Caki2 (cell line): ENCODE measurements around the gene POLD2. TPM values are rescaled to one million over a fixed set of nuclear protein-coding genes. Genes with fewer than 3 reads are reported as not detected.
A peak's percentile ranks its signal among the peaks of the same experiment; 100 is the strongest.

Experiments
- DNase-seq: peaks from one replicate; pipeline ENCODE4 v3.0.0-alpha.2; 2015; ENCODE audit warnings: low read depth
- in situ Hi-C: cut with HindIII; loops from 2 replicates; pipeline ENCODE4 v1.10.0; 2016; ENCODE audit warnings: low sequenced_read_pairs, low pct_unique_long_range_greater_than_20kb, mixed read lengths
- total RNA-seq: library from RNA; depleted of rRNA; stranded (reverse); fragments of >200 nt; shearing (Covaris generic); gene quantifications from 2 replicates; pipeline ENCODE4 v1.2.3, GENCODE V29; 2014; ENCODE audit warnings: low replicate concordance

POLD2 gene
- total RNA-seq, 1 experiment from 2014 or later, result 243 TPM

DNA sequence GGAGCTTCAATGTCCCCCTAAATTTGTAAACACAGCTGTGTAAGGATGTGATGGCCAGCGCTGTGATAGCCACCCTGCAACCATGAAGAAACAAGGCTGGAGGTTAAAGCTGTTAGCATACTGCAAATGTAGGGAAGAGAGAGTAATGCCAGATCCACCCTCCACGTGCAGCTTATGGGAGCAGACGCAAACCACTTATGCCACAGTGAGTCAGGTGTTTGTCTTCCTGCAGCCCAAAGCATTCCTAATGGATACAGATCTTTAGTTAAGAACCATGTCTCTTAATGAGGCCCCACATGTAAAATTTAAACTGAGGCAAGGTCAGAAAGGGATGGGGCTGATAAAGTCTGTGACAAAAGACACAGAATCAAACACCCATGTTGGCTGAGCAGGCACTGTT is 31.4 kb upstream of the POLD2 start:
- DNase-seq, result no peak
- in situ Hi-C loops, result no loop called here

DNA sequence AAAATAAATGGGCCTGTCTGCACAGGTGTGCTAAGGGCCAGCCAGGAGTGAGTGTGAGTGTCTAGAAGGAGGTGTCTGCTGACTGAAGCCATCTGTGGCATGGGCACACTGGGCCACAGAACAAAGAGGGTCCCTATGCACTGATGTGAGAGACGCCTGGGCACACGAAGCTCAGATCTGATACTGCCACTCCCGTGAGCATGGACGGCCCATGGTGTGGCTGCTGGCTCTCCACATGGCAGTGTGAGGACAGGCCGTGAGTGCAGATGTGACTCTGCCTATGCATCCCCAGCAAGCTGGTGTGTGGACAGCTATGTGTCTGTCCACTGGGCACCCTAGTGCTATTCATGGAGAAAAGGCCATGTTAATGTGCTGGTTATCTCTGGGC is 30.6 kb upstream of the POLD2 start:
- no peak for DNase-seq
- in situ Hi-C loops, result no loop called here

DNA sequence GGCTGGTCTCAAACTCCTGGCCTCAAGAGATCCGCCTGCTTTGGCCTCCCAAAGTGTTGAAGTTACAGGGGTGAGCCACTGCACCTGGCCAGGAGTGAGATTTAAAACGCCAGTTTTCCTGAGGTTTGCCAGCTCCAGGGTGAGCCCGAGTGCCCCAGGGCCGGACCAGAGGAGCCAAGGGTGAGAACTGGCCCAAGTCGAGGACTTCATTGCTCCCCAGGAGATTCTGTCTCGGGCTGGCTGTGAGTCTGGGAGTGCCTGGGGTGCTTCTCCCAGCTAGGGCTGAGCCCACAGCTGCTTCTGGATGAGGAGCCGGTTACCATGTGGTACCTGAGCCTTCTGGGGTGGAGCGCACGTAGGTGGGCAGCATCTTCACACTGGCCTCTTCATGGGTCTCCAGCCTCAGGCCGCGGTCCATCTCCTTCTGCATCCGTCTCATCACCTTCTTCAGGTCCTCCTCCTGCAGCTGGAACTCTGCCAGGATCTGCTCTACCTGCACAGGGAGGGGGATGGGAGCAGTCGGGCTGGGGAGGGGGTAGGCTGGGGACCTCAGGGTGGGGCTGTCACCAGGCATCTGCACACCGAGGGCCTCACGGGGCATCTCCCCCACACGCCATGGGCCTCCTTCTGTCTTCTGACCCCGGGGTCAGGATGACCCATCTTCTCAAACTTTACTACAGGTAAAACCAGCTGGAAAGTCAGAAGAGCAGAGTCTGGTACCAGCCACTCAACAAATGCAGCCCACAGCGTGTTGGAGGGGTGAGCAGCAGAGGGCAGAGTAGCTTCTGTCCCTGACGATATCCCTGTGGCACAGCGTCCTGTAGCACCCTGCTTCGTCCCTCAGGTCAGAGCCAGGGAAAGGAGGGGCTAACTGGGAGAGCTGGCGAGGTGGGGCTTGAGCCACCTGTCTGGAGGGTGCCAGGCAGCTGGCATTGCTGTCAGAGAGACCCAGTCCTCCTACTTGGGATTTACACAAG is 29.9 kb upstream of the POLD2 start:
- no peak for DNase-seq
- in situ Hi-C loops, result no loop called here

DNA sequence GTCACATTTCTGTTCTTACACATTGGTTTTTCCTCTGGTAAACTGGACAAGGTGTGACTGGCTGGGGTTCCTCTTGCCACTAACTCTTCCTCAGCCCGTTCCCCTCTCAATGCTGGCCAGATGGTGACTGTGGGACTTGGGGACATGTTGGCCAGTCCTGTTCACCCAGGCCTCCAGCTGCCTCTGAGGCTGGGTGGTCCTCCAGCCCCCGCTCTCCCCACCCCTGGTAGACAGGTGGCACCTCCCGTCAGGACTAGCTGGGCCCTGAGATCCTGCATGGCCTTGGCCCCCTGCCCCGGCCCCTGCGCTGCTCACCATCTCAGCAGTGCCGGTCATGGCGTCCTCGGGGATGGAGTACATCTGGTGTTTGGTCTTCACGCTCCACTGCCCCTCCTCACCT is 28.6 kb upstream of the POLD2 start:
- DNase-seq, result no peak
- in situ Hi-C loops, result no loop called here

DNA sequence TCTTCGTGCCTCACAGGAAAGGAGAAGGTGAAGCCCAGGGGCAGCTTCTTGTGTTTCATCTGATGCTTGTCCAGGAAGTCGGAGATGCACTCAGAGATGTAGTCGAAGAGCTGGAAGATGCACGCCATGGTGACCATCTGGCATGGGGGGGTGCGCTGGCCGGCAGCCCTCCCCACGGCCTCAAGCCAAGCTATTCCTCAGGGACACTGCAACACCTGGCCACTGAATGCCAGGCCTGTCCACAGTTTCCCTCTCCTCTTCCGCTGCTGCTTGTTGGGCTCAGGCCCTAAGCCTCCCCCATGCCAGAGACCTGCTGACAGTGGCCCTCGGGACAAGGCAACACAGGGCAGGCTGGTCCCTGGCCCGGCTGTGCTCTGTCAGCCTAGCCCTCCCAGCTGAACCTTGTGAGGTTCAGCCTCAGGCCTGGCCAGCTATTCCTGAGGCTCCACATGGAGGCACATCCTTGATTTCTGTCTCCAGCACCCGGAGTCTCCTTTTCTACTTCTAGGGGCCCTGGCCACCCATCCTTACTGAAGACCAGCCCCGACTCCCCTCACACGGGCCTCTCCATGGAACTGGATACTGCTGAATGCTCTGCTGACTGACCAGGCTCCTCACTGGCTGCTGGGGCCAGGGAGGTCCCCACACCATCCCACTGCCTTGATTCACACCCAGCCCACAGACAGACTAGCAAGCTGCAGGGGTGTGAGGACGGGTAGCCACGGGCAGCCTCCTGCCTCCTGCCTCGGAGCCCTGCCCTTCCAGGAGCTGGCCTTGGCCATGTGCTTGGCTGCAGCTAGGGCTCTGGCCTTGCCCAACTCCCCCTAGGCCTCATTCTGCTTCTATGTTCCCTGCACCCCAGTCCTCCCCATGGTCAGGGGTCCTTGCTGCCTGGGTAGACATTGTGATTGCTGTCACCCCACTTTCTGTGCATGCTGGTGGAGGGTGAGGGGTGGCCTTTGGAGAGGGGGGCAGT is 27.9 kb upstream of the POLD2 start:
- in situ Hi-C loops, result no loop called here
- no peak for DNase-seq

DNA sequence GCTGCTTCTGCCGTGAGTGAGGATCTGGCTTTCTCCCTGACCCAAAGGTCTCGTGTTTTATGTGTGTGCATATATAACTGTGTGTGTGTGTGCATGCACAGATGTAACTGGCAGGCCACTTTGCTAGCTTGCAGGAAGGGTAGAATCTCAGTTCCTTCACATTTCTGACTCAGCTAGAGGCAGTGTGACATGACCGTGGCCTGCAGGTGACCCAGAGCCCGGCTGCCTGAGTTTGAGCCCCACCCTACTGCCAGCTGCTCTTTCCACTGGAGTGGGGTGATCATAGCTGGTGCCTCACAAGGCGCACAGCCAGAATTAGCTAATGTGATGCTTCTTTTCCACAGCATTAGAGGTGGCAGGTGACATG is 27.1 kb upstream of the POLD2 start:
- in situ Hi-C loops, result no loop called here
- DNase-seq, result peak; percentile 50

DNA sequence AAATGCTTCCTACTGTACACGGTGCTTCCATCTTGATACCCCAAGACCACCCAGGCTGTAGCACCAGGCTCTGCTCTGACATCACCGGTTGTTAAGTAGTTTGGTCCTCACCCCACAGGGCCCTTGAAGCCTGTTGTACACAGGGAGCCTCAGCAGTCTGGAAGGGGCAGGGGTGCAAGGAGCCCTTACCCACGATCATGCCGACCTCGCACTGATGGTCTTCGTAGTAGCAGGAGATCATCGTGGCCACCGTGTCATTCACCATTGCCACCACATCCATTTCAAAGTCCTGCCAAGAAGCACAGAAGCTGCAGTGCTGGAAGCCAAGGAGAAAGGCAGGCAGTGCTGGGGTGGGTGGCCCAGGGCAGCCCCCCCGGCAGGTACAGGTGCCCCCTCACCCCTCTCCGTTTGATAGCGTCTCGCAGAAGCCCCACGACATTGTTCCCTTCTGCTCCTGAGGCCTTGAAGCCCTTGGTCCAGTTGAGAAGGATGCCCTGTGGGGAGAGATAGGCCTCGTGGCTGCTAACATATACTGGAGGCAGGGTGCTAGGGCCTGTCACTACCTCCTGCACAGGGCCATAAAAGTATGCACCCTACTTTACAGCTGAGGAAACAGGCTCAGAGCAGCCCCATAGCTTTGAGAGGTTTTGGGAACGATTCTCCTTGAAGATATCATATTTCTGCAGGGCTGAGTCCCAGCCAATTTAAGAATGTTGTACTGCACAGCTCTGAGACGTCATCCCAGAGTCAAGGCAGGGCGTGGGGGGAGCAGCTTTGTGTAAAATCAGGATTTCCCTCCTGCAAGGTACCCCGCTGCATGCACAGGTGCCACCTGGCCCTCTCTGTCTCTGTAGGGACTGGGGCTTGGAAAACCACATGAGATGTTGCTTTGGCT is 26.5 kb upstream of the POLD2 start:
- no peak for DNase-seq
- in situ Hi-C loops, result no loop called here

DNA sequence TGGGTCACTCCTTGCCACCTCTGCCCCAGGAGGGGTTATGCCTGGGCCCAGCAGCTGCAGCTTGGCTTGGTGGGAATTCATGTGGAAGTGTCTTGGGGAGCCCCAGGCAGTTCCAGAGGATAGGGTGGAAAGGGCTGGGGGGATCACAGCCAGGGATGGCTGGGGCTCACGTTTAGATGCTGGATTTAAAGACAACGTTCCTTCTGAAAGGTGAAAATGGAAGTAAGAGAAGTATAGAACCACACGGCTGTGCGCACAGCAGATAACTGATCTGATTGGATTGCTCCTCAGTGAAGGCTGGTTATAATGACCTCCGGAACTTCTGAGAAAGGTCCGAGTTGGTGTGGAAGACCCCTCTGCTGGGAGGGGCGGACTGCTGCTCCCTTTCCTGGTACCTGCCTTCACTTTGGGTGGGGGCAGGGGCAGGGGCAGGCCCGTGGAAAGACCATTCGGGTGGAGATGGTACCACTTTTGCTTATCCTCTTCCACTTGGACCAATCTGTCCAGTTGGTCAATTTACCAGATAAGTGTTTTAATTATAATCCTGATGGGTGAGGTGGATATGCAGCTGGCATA is 25.7 kb upstream of the POLD2 start:
- in situ Hi-C loops, result no loop called here

DNA sequence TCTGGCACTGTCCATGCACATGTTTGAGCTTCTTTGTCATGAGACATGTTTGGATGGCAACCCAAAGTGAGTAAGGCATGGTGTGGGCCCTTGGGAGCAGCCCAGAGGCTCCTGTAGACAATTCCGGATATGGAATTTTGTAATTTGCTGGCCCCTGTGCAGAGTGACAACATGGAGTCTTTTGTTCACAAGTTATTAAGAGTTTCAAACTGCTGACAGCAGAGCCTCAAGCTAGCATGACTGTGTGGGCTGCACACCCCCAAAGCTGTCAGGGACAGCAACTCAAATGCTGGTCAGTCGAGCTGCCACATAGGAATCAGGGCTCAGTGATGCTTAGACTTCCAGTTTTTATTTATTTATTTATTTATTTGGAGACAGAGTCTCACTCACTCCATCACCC is 24.8 kb upstream of the POLD2 start:
- DNase-seq, result no peak
- in situ Hi-C loops, result no loop called here

More for the DNA sequence above, 25.7 kb upstream of the POLD2 start:
- DNase-seq, result no peak

DNA sequence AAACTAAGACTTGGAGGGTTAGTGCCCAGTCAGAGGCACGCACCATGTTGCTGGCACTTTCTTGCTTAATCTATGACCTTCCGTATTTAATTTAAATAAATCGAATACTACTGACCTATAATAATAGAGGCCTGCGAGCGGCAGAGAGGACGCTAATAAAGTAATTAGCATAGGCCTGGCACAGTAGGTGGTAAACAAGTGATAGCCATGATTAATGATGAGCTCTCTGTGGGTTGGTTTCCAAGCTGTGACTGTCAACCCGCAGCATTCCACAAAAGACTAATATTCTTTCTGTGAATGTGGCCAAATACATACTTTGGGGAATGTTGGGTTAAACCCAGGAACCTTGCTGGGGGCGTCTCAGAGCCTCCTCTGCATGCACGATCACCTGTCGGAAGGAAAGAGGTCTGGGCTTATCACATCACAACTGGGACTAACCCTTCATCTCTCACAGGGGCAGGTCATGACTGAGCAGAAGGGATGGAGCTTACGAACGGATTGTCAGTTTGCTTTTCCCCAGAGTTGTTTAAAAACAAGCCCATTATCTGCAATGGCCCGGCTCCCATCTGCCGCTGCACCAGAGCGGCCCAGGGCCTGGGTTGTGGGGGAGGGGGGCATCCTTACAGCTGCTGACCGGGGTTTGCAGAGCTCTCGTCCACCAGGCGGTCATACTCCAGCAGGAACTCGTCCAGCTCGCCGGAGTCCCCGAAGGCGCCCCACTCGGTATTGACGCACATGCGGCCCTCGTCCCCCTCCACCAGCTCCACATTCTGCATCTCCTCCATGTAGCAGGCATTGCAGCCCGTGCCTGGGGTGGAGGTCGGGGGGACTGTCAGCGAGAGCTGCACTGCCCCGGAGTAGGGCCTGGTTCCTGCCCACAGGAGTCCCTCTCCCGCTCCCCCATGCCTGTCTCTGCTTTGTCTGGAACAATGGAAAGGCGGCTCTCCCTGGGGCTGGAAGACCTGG is 24.0 kb upstream of the POLD2 start:
- no peak for DNase-seq
- in situ Hi-C loops, result no loop called here

DNA sequence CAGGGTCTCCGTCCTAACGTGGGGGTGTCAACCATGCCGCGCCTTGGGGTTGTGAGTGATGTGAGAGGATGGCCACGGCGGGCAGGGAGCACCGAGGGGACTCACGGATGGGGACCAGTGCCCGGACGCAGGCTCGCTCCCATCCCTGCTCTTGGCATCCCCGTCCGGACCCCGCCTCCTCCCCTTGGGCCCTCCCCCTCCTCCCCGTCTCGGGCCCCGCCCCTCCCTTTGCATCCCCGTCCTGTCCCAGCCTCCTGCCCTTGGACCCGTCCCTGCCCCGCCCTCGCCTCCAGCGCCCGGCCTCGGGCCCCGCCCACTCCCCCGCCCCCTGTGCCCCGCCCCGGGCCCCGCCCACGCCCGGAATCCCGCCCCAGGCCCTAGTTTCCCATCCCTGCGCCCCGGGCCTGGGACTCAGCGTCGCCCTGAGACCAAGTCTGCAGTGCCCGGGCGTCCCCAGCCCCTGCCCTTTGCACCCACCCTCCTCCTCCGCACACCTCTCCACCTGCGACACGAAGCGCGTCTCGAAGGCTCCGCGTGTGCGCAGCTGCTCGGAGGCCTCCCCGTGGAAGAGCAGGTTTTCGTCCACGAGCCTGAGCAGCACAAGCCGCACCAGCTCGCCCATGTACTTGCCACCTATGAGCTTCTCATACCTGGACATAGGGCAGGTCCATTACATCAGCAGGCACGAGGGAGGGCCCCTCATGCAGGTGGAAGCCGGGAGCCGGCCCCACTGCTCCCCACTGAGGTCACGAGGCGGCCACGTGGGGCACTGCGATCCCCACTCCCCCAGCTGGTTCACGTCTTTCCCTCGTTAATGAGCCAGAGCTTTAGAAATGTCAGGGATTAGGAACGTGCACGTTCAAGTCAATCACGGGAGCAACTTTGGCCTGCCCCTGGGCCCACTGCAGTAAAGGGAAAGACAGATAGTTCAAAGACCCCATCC is 22.9 kb upstream of the POLD2 start:
- in situ Hi-C loops, result no loop called here
- DNase-seq, result no peak

DNA sequence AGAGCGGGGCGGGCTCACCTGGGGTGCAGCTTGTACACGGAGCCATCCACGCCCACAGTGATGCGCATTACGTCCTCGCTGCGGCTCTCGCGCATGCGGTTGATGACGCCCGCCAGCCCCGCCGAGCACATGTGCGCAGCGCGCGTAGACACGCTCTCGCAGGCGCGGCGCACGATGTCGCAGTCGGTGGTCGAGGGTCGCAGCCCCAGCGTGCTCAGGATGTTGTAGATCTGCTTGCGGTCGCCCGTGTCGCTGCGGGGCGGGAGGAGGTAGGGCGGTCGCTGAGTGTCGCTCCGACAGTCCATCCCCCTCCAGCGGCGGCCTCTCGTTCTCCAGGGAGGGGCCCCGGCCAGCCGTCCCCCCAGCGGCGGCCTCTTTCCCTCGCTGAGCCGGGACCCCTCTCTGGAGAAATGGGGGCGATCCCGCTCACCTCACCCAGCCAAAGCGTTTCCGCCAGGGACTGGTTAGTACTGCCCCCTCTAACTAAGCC is 22.2 kb upstream of the POLD2 start:
- no peak for DNase-seq
- in situ Hi-C loops, result no loop called here

DNA sequence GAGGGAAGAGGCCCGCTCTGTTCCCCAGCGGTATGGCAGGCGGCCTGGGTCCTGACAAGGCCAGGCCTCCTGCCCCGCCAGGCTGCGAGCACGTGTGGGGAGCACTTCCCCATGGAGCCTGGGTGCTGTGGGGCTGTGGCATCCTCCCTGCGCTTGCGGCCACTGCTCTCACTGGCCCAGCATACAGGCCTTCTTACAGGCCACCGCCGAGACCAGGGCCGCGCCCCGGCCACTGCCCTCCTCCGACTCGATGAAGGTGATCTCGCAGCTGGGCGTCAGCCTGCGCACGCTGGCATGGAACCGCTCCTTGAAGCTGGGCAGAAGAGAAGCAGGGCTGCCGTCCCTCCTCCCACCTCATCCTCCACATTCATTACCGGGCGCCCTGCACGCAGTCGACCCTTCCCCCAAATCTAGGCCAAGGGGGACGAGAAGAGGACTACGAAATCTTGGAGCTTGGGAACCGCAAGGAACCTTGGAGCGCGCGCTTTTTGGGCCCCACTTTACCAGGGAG is 21.7 kb upstream of the POLD2 start:
- no peak for DNase-seq
- in situ Hi-C loops, result no loop called here

DNA sequence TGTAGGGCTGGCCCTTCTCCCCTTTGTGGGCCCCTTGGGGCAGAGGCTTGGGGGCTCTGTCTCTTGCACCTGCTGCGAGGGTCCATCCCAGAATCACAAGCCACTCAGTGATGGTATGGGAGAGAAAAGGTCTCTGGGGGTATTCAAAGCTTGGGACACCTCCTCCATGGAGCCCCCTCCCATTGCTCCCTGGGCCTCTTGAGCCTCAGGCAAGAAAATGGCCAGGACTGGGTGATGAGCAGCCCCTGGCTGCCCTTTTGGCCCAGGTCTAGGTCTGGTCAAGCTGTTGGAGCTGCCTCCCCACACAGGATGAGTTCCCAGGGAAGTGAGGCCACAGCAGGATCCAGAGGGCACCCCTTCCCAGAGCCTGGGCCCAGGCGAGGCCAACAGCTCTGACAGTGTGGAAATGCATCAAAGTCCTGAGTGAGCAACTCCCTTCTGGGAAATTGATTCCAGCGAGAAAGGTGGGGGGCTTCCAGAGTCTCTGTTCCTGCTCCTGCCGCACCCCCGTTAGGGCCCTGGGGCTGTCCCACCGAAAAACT is 21.1 kb upstream of the POLD2 start:
- no peak for DNase-seq
- in situ Hi-C loops, result no loop called here

DNA sequence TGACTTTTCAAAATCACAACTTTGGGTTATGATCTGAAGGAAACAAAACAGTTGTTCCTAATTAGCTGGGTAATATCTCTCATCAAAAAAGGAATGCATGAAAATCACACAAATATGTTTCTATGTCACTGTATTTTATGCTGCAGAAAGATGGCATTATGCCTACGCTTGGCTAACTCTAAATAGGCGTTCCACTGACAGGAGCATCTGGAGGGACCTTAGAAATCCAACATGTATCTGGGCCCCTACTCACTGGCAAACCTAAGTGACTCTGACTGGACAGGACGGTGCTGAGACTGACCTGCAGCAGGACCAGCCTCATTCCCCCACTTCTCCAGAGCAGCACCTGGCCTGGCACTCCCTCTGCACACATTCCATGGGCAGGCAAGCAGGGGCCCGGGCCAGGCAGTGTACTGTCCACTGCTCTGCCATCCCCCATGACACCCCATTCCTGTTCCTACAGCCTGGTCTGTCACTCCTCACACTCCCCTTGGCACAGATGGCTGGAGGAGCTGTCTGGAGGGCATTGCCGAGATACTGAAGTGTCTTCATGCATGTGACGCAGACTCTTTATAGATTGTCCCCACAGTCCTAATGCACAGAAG is 20.4 kb upstream of the POLD2 start:
- DNase-seq, result no peak
- in situ Hi-C loops, result no loop called here
